ENCODE data around the gene TSC2. TPM values are rescaled to one million over a fixed set of nuclear protein-coding genes. Genes with fewer than 3 reads are reported as not detected.
A peak's percentile ranks its signal among the peaks of the same experiment; 100 is the strongest.

Gene TSC2
- total and polyA plus RNA-seq, 2 of the 13 experiments (the other 11 are each of a cell fraction or from before 2014, with no cell fraction given), result 19.6 to 40.4 TPM

GRCh38 chr16:2061526-2061925 lies 13.7 kb downstream of the TSC2 start:
- in situ Hi-C loops (cut with HindIII; ENCODE audit: extremely low pct_ligation_motif_present, low pct_unique_long_range_greater_than_20kb), result no loop called here
- Histone ChIP-seq H3K4me3 (replicated peaks in 1 of 3; ENCODE audit: insufficient read depth in 1 of 3, low read depth in 2 of 3, low read length in 3 of 3) (no peak overlapping the region), H4K20me1 (ENCODE audit: insufficient read depth, low read length) (no peaks in the 10 kb centered on the region), H3K4me1 (ENCODE audit: insufficient read depth, low read length) (no peaks in the 10 kb centered on the region), H3K9me3 (ENCODE audit: low read length) (no peaks in the 10 kb centered on the region), H3K79me2 (ENCODE audit: insufficient read depth, low read length) (no peaks in the 10 kb centered on the region), H3K27ac (ENCODE audit: extremely low read length, insufficient read depth, low read length) (peak overlapping the region; percentile 55), H3K27me3 (ENCODE audit: control insufficient read depth in 1 of 2, insufficient read depth in 2 of 2, low read length in 2 of 2) (no peaks in the 10 kb centered on the region), H3K9ac (ENCODE audit: insufficient read depth, low read depth, low read length) (no peak overlapping the region), H3K36me3 (replicated peaks in 1 of 2; ENCODE audit: control insufficient read depth in 1 of 2, insufficient read depth in 2 of 2, low read length in 2 of 2) (peaks cover 13% of the 10 kb centered on the region in 2 experiments), H3K4me2 (ENCODE audit: low read depth, low read length) (no peak overlapping the region), H2AFZ (ENCODE audit: low read length) (no peak overlapping the region)
- ATAC-seq, result no peak; the same call in 1 of the 3 replicates
- no peak for DNase-seq (ENCODE audit: low spot score)
- no peak for FAIRE-seq
- WGBS (ENCODE audit: low lambda C conversion rate), result 89% methylated on average over 6 of the region's 13 CpGs
- BruUV-seq (replicated peaks), result no TSS peak
- POLR2A ChIA-PET, result no interaction called here
- no peak for TF ChIP-seq ZNF709 (CRISPR knock-in tag; IDR thresholded peaks at IDR 0.05)
- no peak for TF ChIP-seq TCF7 (IDR thresholded peaks at IDR 0.05; ENCODE audit: low read depth)
- no peak for TF ChIP-seq ZNF101 (CRISPR knock-in tag; IDR thresholded peaks at IDR 0.05; ENCODE audit: borderline replicate concordance, low read depth)
- TF ChIP-seq SATB2 (CRISPR knock-in tag; IDR thresholded peaks at IDR 0.05), result no peak
- TF ChIP-seq SCMH1 (CRISPR knock-in tag; IDR thresholded peaks at IDR 0.05; ENCODE audit: borderline replicate concordance), result no peak
- no peak for TF ChIP-seq ZNF850 (CRISPR knock-in tag; conservative IDR thresholded peaks at IDR 0.05)
- no peak for TF ChIP-seq U2AF2 (IDR thresholded peaks at IDR 0.05; ENCODE audit: low read depth, low read length)
- no peak for TF ChIP-seq NFKBIZ (CRISPR knock-in tag; IDR thresholded peaks at IDR 0.05)
- TF ChIP-seq HOXA5 (CRISPR knock-in tag; IDR thresholded peaks at IDR 0.05), result no peak
- no peak for TF ChIP-seq MLLT10 (CRISPR knock-in tag; IDR thresholded peaks at IDR 0.05)
- no peak for TF ChIP-seq LBX2 (CRISPR knock-in tag; IDR thresholded peaks at IDR 0.05; ENCODE audit: borderline replicate concordance)
- no peak for TF ChIP-seq MEF2D (CRISPR knock-in tag; IDR thresholded peaks at IDR 0.05)
- TF ChIP-seq ZNF256 (CRISPR knock-in tag; conservative IDR thresholded peaks at IDR 0.05), result no peak
- TF ChIP-seq, protein P1, sequence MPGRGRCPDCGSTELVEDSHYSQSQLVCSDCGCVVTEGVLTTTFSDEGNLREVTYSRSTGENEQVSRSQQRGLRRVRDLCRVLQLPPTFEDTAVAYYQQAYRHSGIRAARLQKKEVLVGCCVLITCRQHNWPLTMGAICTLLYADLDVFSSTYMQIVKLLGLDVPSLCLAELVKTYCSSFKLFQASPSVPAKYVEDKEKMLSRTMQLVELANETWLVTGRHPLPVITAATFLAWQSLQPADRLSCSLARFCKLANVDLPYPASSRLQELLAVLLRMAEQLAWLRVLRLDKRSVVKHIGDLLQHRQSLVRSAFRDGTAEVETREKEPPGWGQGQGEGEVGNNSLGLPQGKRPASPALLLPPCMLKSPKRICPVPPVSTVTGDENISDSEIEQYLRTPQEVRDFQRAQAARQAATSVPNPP (CRISPR knock-in tag; IDR thresholded peaks at IDR 0.05), result no peak
- TF ChIP-seq BORCS8-MEF2B (CRISPR knock-in tag; IDR thresholded peaks at IDR 0.05), result no peak
- no peak for TF ChIP-seq ATM (IDR thresholded peaks at IDR 0.05; ENCODE audit: borderline replicate concordance)
- TF ChIP-seq FOXJ3 (CRISPR knock-in tag; IDR thresholded peaks at IDR 0.05; ENCODE audit: borderline replicate concordance), result no peak
- TF ChIP-seq, protein P2, sequence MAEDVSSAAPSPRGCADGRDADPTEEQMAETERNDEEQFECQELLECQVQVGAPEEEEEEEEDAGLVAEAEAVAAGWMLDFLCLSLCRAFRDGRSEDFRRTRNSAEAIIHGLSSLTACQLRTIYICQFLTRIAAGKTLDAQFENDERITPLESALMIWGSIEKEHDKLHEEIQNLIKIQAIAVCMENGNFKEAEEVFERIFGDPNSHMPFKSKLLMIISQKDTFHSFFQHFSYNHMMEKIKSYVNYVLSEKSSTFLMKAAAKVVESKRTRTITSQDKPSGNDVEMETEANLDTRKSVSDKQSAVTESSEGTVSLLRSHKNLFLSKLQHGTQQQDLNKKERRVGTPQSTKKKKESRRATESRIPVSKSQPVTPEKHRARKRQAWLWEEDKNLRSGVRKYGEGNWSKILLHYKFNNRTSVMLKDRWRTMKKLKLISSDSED (CRISPR knock-in tag; IDR thresholded peaks at IDR 0.05), result no peak
- TF ChIP-seq SMAD3 (CRISPR knock-in tag; IDR thresholded peaks at IDR 0.05), result no peak
- CTCF ChIA-PET (ENCODE audit: low intra/inter-chr PET ratio, low total read pairs), result no interaction called here
- intact Hi-C loops (cut with micrococcal nuclease; ENCODE audit: unreplicated experiment), result no loop called here
